Smooth muscle cell of the umbilical artery (primary cell): Measurements from ENCODE around the gene SLC16A7. TPM values are rescaled to one million over a fixed set of nuclear protein-coding genes. Genes with fewer than 3 reads are reported as not detected.

ENCODE experiments used
- total RNA-seq: library from RNA; depleted of rRNA; stranded (reverse); fragments of >200 nt; gene quantifications from 2 replicates; pipeline ENCODE4 v1.2.3, GENCODE V29; 2014

Gene SLC16A7
- 16.8 and 39.8 TPM in 2 replicates for total RNA-seq

GRCh38 chr12:59595883-59596540 is at the start of gene SLC16A7:
TSS of gene SLC16A7 (plus strand) at chr12:59596029. CDS start at chr12:59704802, 108,773 bp downstream.

